ENCODE results near the gene TBC1D24.

DNA sequence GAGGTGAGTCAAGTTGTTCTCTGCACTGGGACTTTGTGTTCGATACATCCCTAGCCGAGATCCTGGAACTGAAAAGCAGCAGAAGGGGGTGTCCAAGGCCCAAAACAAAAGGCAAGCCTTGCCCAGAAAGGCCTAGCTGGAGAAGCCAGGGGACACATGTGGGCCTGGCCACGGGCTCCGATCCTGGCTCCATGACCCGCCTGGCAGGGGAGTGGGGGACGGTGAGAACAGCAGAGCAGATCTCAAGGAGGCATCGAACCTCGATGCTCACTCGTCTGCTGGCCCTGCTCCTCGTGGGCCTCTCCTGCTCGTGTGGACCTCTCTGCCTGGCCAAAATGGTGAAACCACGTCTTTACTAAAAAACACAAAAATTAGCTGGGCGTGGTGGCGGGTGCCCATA is 36.8 kb upstream of the TBC1D24 start:
- no peak for TF ChIP-seq POLR2AphosphoS5 (IDR thresholded peaks at IDR 0.05)
- no peak for TF ChIP-seq CTCF (IDR thresholded peaks at IDR 0.05)

Data from stomach (tissue), 4 donors.